ENCODE results near the gene VIPAS39. TPM values are rescaled to one million over a fixed set of nuclear protein-coding genes. Genes with fewer than 3 reads are reported as not detected.

Gene VIPAS39
- total and polyA plus RNA-seq, 2 of the 13 experiments (the other 11 are each of a cell fraction or from before 2014, with no cell fraction given): 13.3 to 21.5 TPM

GRCh38 chr14:77470224-77470870, 12.9 kb upstream of the VIPAS39 start:
- ATAC-seq (peak; percentile 12; the same call in 1 of the 3 replicates), DNase-seq (ENCODE audit: low spot score) (no peak), FAIRE-seq (no peak)
- Histone ChIP-seq H2AFZ (ENCODE audit: low read length) (no peak overlapping the region), H3K36me3 (replicated peaks in 1 of 2; ENCODE audit: control insufficient read depth in 1 of 2, insufficient read depth in 2 of 2, low read length in 2 of 2) (peaks cover 15 to 43% of the 10 kb centered on the region in 2 experiments), H3K4me3 (replicated peaks in 1 of 3; ENCODE audit: insufficient read depth in 1 of 3, low read depth in 2 of 3, low read length in 3 of 3) (no peak overlapping the region), H3K27me3 (ENCODE audit: control insufficient read depth in 1 of 2, insufficient read depth in 2 of 2, low read length in 2 of 2) (no peaks in the 10 kb centered on the region), H3K9me3 (ENCODE audit: low read length) (no peaks in the 10 kb centered on the region), H3K27ac (ENCODE audit: extremely low read length, insufficient read depth, low read length) (no peak overlapping the region), H3K79me2 (ENCODE audit: insufficient read depth, low read length) (no peaks in the 10 kb centered on the region), H4K20me1 (ENCODE audit: insufficient read depth, low read length) (no peaks in the 10 kb centered on the region; the same call in 1 of the 2 replicates), H3K9ac (ENCODE audit: insufficient read depth, low read depth, low read length) (no peak overlapping the region), H3K4me1 (ENCODE audit: insufficient read depth, low read length) (peaks cover 24% of the 10 kb centered on the region), H3K4me2 (ENCODE audit: low read depth, low read length) (no peak overlapping the region)
- TF ChIP-seq PAF1 (CRISPR knock-in tag; IDR thresholded peaks at IDR 0.05) (peak; percentile 67; the same call in 1 of the 2 replicates), POLR2AphosphoS5 (IDR thresholded peaks at IDR 0.05; ENCODE audit: low read depth, low read length) (0 out of 2 replicates have a peak, but pooled peaks have one; percentile 3), POLR2A (IDR thresholded peaks at IDR 0.05; ENCODE audit: insufficient read depth in 1 of 2, low read depth in 2 of 2, low read length in 2 of 2) (peak in 1 of 2 experiments; percentile 37; a peak in 1 of 4 replicates), HIC2 (CRISPR knock-in tag; IDR thresholded peaks at IDR 0.05; ENCODE audit: low read depth) (no peak), MAFK (conservative IDR thresholded peaks at IDR 0.05 in 1 of 2, IDR thresholded peaks at IDR 0.05 in 1 of 2; ENCODE audit: low read length in 2 of 2) (0 out of 4 replicates have a peak, but pooled peaks of 1 of the 2 experiments have one; percentile 0), ZNF441 (CRISPR knock-in tag; IDR thresholded peaks at IDR 0.05; ENCODE audit: borderline replicate concordance) (no peak)
- POLR2A ChIA-PET: no interaction called here
- in situ Hi-C loops (cut with HindIII; ENCODE audit: extremely low pct_ligation_motif_present, low pct_unique_long_range_greater_than_20kb): no loop called here
- WGBS (ENCODE audit: low lambda C conversion rate): 100% methylated on average over 5 of the region's 5 CpGs
- CTCF ChIA-PET (ENCODE audit: low intra/inter-chr PET ratio, low total read pairs): no interaction called here
- no TSS peak for BruUV-seq (replicated peaks)
- intact Hi-C loops (cut with micrococcal nuclease; ENCODE audit: unreplicated experiment): no loop called here
